ENCODE data around the gene PLAGL2.

DNA sequence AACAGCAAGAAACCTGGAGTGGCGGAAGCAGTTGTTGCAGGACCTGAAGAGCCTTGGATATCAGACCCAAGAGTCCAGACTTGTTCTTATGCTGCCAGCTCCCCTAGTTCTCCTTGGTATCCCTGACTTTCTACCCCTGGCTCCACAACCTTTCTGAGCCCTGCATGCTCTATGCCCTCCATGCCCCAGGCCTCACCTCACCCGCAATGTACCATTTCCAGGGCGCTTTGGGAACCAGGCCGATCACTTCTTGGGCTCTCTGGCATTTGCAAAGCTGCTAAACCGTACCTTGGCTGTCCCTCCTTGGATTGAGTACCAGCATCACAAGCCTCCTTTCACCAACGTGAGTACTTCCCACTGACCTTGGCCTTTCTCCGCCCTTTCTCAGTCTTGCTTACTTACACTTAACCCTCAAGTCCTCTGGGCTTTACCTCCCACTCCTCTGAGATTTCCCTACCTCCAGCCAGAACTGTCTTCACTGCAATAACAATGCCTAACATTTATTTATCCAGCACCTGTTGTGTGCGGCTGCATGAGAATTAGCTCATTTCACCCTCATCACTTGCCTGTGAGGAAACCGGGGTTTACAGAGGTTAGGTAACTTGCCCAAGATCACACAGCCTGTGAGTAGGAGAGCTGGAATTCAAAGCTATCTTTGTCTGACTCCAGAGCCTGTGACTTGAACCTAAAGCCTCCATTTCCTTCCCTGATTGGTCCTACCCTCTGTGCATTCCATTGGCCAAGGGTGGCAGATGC is 2.5 kb upstream of the PLAGL2 start:
- TF ChIP-seq, protein P1, sequence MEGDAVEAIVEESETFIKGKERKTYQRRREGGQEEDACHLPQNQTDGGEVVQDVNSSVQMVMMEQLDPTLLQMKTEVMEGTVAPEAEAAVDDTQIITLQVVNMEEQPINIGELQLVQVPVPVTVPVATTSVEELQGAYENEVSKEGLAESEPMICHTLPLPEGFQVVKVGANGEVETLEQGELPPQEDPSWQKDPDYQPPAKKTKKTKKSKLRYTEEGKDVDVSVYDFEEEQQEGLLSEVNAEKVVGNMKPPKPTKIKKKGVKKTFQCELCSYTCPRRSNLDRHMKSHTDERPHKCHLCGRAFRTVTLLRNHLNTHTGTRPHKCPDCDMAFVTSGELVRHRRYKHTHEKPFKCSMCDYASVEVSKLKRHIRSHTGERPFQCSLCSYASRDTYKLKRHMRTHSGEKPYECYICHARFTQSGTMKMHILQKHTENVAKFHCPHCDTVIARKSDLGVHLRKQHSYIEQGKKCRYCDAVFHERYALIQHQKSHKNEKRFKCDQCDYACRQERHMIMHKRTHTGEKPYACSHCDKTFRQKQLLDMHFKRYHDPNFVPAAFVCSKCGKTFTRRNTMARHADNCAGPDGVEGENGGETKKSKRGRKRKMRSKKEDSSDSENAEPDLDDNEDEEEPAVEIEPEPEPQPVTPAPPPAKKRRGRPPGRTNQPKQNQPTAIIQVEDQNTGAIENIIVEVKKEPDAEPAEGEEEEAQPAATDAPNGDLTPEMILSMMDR (IDR thresholded peaks at IDR 0.05; ENCODE audit: low read depth, low read length, poor library complexity, severe bottlenecking), result no peak
- no peak for TF ChIP-seq EZH2phosphoT487 (IDR thresholded peaks at IDR 0.05; ENCODE audit: borderline replicate concordance, low read length)

Data from DOHH2 (cell line).